HEK293 (cell line): ENCODE results near the gene GPHB5.
"Not testable (repeated sequence)": the region's sequence is repeated elsewhere in the genome, so short reads cannot be mapped to it uniquely, and the experiment has no call there.

Source experiments
- CTCF ChIA-PET: fragments of 350-600 bp; formaldehyde crosslinking; extraction: SDS; loops from one replicate; lab custom pipeline; 2021; ENCODE audit warnings: antibody characterized with exemption; lab: Yijun Ruan, JAX
- POLR2A ChIA-PET: fragments of 300-600 bp; formaldehyde crosslinking; extraction: SDS; loops from one replicate; lab custom pipeline; 2020; ENCODE audit warnings: antibody characterized with exemption, inconsistent platforms; lab: Yijun Ruan, JAX
- H3K27ac ChIP-seq: fragments of 200-500 bp; sonication (Bioruptor generic); 2 replicates; pipeline ENCODE4 v1.5.1; 2014; ENCODE audit warnings: low read depth, low read length, control low read depth, inconsistent platforms; ENCODE audit errors: extremely low read depth
- H3K36me3 ChIP-seq, 2 experiments: fragments of 200-500 bp in 1 of 2; sonication (Bioruptor generic) in 1 of 2; 1 replicate in 1 of 2; 2 replicates in 1 of 2; pipeline ENCODE4 v1.5.1; 2014 to 2017; ENCODE audit warnings: inconsistent platforms in 2 of 2, low read length in 2 of 2; ENCODE audit not compliant: control insufficient read depth in 2 of 2, insufficient read depth in 1 of 2
- H3K4me1 ChIP-seq: fragments of 200-500 bp; sonication (Bioruptor generic); 2 replicates; pipeline ENCODE4 v1.5.1; 2014; ENCODE audit warnings: mild to moderate bottlenecking, low read length, inconsistent platforms; ENCODE audit not compliant: control insufficient read depth, insufficient read depth
- H3K4me3 ChIP-seq: 2 replicates; pipeline ENCODE4 v1.5.1; 2011; ENCODE audit warnings: low read depth, mild to moderate bottlenecking, control low read depth, low read length, moderate library complexity
- H3K9me3 ChIP-seq: fragments of 200-500 bp; sonication (Bioruptor generic); 2 replicates; pipeline ENCODE4 v1.5.1; 2014; ENCODE audit warnings: low read depth, low read length, inconsistent platforms; ENCODE audit not compliant: control insufficient read depth, insufficient read depth
- REPIN1 ChIP-seq: fragments of 450-650 bp; formaldehyde crosslinking; IDR thresholded peaks from 2 replicates; pipeline ENCODE4 v1.5.1; 2017; ENCODE audit warnings: missing biosample characterization, missing genetic modification characterization, low read depth
- SCRT1 ChIP-seq: fragments of 450-650 bp; formaldehyde crosslinking; IDR thresholded peaks from 2 replicates; pipeline ENCODE4 v1.5.1; 2016; ENCODE audit warnings: missing biosample characterization, missing genetic modification characterization, borderline replicate concordance
- SCRT2 ChIP-seq: fragments of 450-650 bp; formaldehyde crosslinking; IDR thresholded peaks from 2 replicates; pipeline ENCODE4 v1.5.1; 2016; ENCODE audit warnings: missing biosample characterization, missing genetic modification characterization
- SP3 ChIP-seq: fragments of 450-650 bp; formaldehyde crosslinking; IDR thresholded peaks from 2 replicates; pipeline ENCODE4 v1.5.1; 2016; ENCODE audit warnings: missing biosample characterization, missing genetic modification characterization
- SP7 ChIP-seq: fragments of 450-650 bp; formaldehyde crosslinking; IDR thresholded peaks from 2 replicates; pipeline ENCODE4 v1.5.1; 2016; ENCODE audit warnings: missing biosample characterization, missing genetic modification characterization
- ZBTB20 ChIP-seq: fragments of 450-650 bp; formaldehyde crosslinking; IDR thresholded peaks from 2 replicates; pipeline ENCODE4 v1.5.1; 2016; ENCODE audit warnings: missing biosample characterization, missing genetic modification characterization
- ZBTB26 ChIP-seq: fragments of 450-650 bp; formaldehyde crosslinking; optimal IDR thresholded peaks from 2 replicates; pipeline ENCODE3; 2016; ENCODE audit warnings: missing biosample characterization, mild to moderate bottlenecking, missing genetic modification characterization
- ZNF211 ChIP-seq: fragments of 450-650 bp; formaldehyde crosslinking; IDR thresholded peaks from 2 replicates; pipeline ENCODE4 v1.5.1; 2016; ENCODE audit warnings: low read depth, missing biosample characterization, missing genetic modification characterization
- ZNF239 ChIP-seq: fragments of 450-650 bp; formaldehyde crosslinking; IDR thresholded peaks from 2 replicates; pipeline ENCODE4 v1.5.1; 2016; ENCODE audit warnings: missing biosample characterization, missing genetic modification characterization
- ZNF311 ChIP-seq: fragments of 450-650 bp; formaldehyde crosslinking; IDR thresholded peaks from 2 replicates; pipeline ENCODE4 v1.5.1; 2017; ENCODE audit warnings: missing biosample characterization, missing genetic modification characterization, borderline replicate concordance
- ZNF354C ChIP-seq: fragments of 450-650 bp; formaldehyde crosslinking; IDR thresholded peaks from 2 replicates; pipeline ENCODE4 v1.5.1; 2016; ENCODE audit warnings: missing biosample characterization, missing genetic modification characterization, low read depth, borderline replicate concordance
- ZNF366 ChIP-seq: fragments of 450-650 bp; formaldehyde crosslinking; conservative IDR thresholded peaks from 2 replicates; pipeline ENCODE4 v1.5.1; 2016; ENCODE audit warnings: missing biosample characterization, missing genetic modification characterization
- ZNF518A ChIP-seq: fragments of 450-650 bp; formaldehyde crosslinking; conservative IDR thresholded peaks from 2 replicates; pipeline ENCODE4 v1.5.1; 2016; ENCODE audit warnings: low read depth, missing biosample characterization, missing genetic modification characterization
- ZNF596 ChIP-seq: fragments of 450-650 bp; IDR thresholded peaks from 2 replicates; pipeline ENCODE4 v1.5.0; 2018; ENCODE audit warnings: missing biosample characterization, mild to moderate bottlenecking, missing genetic modification characterization, moderate library complexity
- ZNF610 ChIP-seq: fragments of 450-650 bp; formaldehyde crosslinking; IDR thresholded peaks from 2 replicates; pipeline ENCODE4 v1.5.1; 2016; ENCODE audit warnings: missing biosample characterization, missing genetic modification characterization, borderline replicate concordance
- ZNF654 ChIP-seq: fragments of 450-650 bp; formaldehyde crosslinking; IDR thresholded peaks from 2 replicates; pipeline ENCODE4 v1.5.1; 2016; ENCODE audit warnings: low read depth, missing biosample characterization, missing genetic modification characterization
- ZNF692 ChIP-seq: fragments of 450-650 bp; formaldehyde crosslinking; IDR thresholded peaks from 2 replicates; pipeline ENCODE4 v1.5.1; 2016; ENCODE audit warnings: missing biosample characterization, missing genetic modification characterization
- ZNF704 ChIP-seq: fragments of 450-650 bp; formaldehyde crosslinking; IDR thresholded peaks from 2 replicates; pipeline ENCODE4 v1.5.1; 2016; ENCODE audit warnings: missing biosample characterization, missing genetic modification characterization
- ZNF707 ChIP-seq: fragments of 450-650 bp; formaldehyde crosslinking; IDR thresholded peaks from 2 replicates; pipeline ENCODE4 v1.5.1; 2016; ENCODE audit warnings: missing biosample characterization, missing genetic modification characterization
- ZNF785 ChIP-seq: fragments of 450-650 bp; formaldehyde crosslinking; IDR thresholded peaks from 2 replicates; pipeline ENCODE4 v1.5.1; 2016; ENCODE audit warnings: missing biosample characterization, missing genetic modification characterization

Gene GPHB5

GRCh38 chr14:63322472-63322871, 3.7 kb upstream of the GPHB5 start (continued):
- TF ChIP-seq ZNF518A (tag by site-specific recombination) (no peak), ZNF596 (tag by site-specific recombination) (no peak), ZNF354C (tag by site-specific recombination) (no peak), ZNF707 (tag by site-specific recombination) (no peak), SP7 (tag by site-specific recombination) (no peak), ZNF211 (tag by site-specific recombination) (no peak), ZNF366 (tag by site-specific recombination) (no peak), ZNF610 (tag by site-specific recombination) (no peak), ZNF785 (tag by site-specific recombination) (no peak)

GRCh38 chr14:63308723-63309317, 9.9 kb downstream of the GPHB5 start:
- ChIA-PET CTCF (interaction anchor here (0.5 to 1.6 kb wide), 9 partner anchors 24 to 1166 kb away, joined by 3 to 4 read pairs (median 4); no protein-coding TSS in a partner anchor), POLR2A (no interaction called here)
- TF ChIP-seq ZNF704 (no peak), SCRT2 (peak; percentile 52; the same call in 1 of the 2 replicates), SCRT1 (tag by site-specific recombination) (0 out of 2 replicates have a peak, but pooled peaks have one; percentile 15)
- no peak overlapping the region for H3K27ac ChIP-seq
- H3K4me1 ChIP-seq, result no peaks in the 10 kb centered on the region
- H3K36me3 ChIP-seq, result no peaks in the 10 kb centered on the region
- H3K4me3 ChIP-seq, result no peak overlapping the region
- no peaks in the 10 kb centered on the region for H3K9me3 ChIP-seq

- H3K27ac ChIP-seq, H3K4me1 ChIP-seq, CTCF ChIA-PET, H3K9me3 ChIP-seq, H3K4me3 ChIP-seq, H3K36me3 ChIP-seq, POLR2A ChIA-PET: not testable (repeated sequence)
These were observed 14.3 kb downstream of the GPHB5 start for GRCh38 chr14:63304429-63304828.

- Histone ChIP-seq H3K27ac (no peak overlapping the region), H3K4me3 (no peak overlapping the region), H3K9me3 (no peaks in the 10 kb centered on the region), H3K4me1 (no peaks in the 10 kb centered on the region), H3K36me3 (no peaks in the 10 kb centered on the region)
- CTCF ChIA-PET, result interaction anchor here (0.6 to 1.1 kb wide), 4 partner anchors 9 to 1139 kb away, joined by 3 to 4 read pairs (median 3); no protein-coding TSS in a partner anchor
- POLR2A ChIA-PET, result interaction anchor here (0.6 kb wide), 1 partner anchor 424 kb away, joined by 3 read pairs; no protein-coding TSS in a partner anchor
- no peak for TF ChIP-seq SP3 (tag by site-specific recombination)
- no peak for TF ChIP-seq ZNF239 (tag by site-specific recombination)
- no peak for TF ChIP-seq ZNF692 (tag by site-specific recombination)
- no peak for TF ChIP-seq SP7 (tag by site-specific recombination)
- no peak for TF ChIP-seq ZBTB26
- no peak for TF ChIP-seq REPIN1 (tag by site-specific recombination)
- no peak for TF ChIP-seq ZNF311 (tag by site-specific recombination)
- no peak for TF ChIP-seq ZNF654 (tag by site-specific recombination)
- no peak for TF ChIP-seq ZBTB20 (tag by site-specific recombination)
These were observed 16.7 kb downstream of the GPHB5 start for GRCh38 chr14:63301891-63302534.
